Caco-2 (cell line): Measurements from ENCODE around the gene MAPT. TPM values are rescaled to one million over a fixed set of nuclear protein-coding genes. Genes with fewer than 3 reads are reported as not detected.
"Not testable (repeated sequence)": the region's sequence is repeated elsewhere in the genome, so short reads cannot be mapped to it uniquely, and the experiment has no call there.

ENCODE experiments used
- BruUV-seq: library from RNA; stranded (reverse); fragments of 400-500 nt; replicated peaks from 2 replicates; lab custom pipeline; 2021; lab: Mats Ljungman, UMichigan
- CTCF ChIA-PET: fragments of 300-600 bp; sonication (Branson Sonifier 250); formaldehyde crosslinking; loops from one replicate; lab custom pipeline; 2022; ENCODE audit warnings: antibody characterized with exemption; lab: Charles Lee
- POLR2A ChIA-PET: fragments of 300-600 bp; sonication (Branson Sonifier 250); formaldehyde crosslinking; loops from one replicate; lab custom pipeline; 2022; ENCODE audit warnings: antibody characterized with exemption; lab: Charles Lee
- DNase-seq, 2 experiments: peaks; one replicate each; pipeline versions ENCODE4 v3.0.0 to v3.0.0-alpha.2; 2020 to 2022
- H3K27me3 ChIP-seq: replicated peaks from 2 replicates; pipeline ENCODE4 v1.6.0; 2011; ENCODE audit warnings: low read length; ENCODE audit not compliant: control insufficient read depth, insufficient read depth
- H3K36me3 ChIP-seq: 2 replicates; pipeline ENCODE4 v1.5.1; 2011; ENCODE audit warnings: low read length; ENCODE audit not compliant: control insufficient read depth, insufficient read depth
- H3K4me1 ChIP-seq: fragments of 250-450 bp; sonication (Bioruptor Pico); 2 replicates; pipeline ENCODE4 v1.5.1; 2020; ENCODE audit warnings: mild to moderate bottlenecking
- H3K4me3 ChIP-seq: 2 replicates; pipeline ENCODE4 v1.5.1; 2011; ENCODE audit warnings: low read depth, mild to moderate bottlenecking, control low read depth, low read length
- H3K9me3 ChIP-seq: fragments of 250-450 bp; sonication (Bioruptor Pico); 2 replicates; pipeline ENCODE4 v1.5.1; 2020; ENCODE audit warnings: mild to moderate bottlenecking, moderate library complexity
- H3K27ac Mint-ChIP-seq: one replicate; pipeline ENCODE4 v1.8.0; 2022; ENCODE audit warnings: mixed read lengths; ENCODE audit not compliant: unreplicated experiment
- H3K27me3 Mint-ChIP-seq: one replicate; pipeline ENCODE4 v1.8.0; 2022; ENCODE audit warnings: mixed read lengths; ENCODE audit not compliant: insufficient read depth, unreplicated experiment
- H3K36me3 Mint-ChIP-seq: one replicate; pipeline ENCODE4 v1.8.0; 2022; ENCODE audit warnings: mild to moderate bottlenecking, mixed read lengths; ENCODE audit not compliant: insufficient read depth, unreplicated experiment
- H3K4me1 Mint-ChIP-seq: one replicate; pipeline ENCODE4 v1.8.0; 2022; ENCODE audit warnings: low read depth, mixed read lengths; ENCODE audit not compliant: unreplicated experiment
- H3K4me3 Mint-ChIP-seq: one replicate; pipeline ENCODE4 v1.8.0; 2022; ENCODE audit warnings: mild to moderate bottlenecking, moderate library complexity, mixed read lengths; ENCODE audit not compliant: unreplicated experiment
- H3K9me3 Mint-ChIP-seq: one replicate; pipeline ENCODE4 v1.8.0; 2022; ENCODE audit warnings: mixed read lengths; ENCODE audit not compliant: unreplicated experiment
- intact Hi-C: fragments of 100-400 bp; cut with micrococcal nuclease; formaldehyde crosslinking; loops from one replicate; pipeline ENCODE4 v1.10.0; 2022; ENCODE audit not compliant: unreplicated experiment
- total RNA-seq: library from RNA; stranded (reverse); gene quantifications from 2 replicates; pipeline ENCODE4 v1.2.3, GENCODE V29; 2022
- TF ChIP-seq, protein P1 (sequence below), 2 experiments: fragments of 200-600 bp in 1 of 2; IDR thresholded peaks; 1 replicate in 1 of 2; 2 replicates in 1 of 2; pipeline versions ENCODE4 v1.5.1 to v1.8.0; 2011 to 2022; ENCODE audit warnings: antibody characterized with exemption in 1 of 2, control low read depth in 1 of 2, inconsistent platforms in 1 of 2, low read depth in 1 of 2, low read length in 1 of 2, mild to moderate bottlenecking in 1 of 2, moderate library complexity in 1 of 2; ENCODE audit not compliant: insufficient read depth in 1 of 2, severe bottlenecking in 1 of 2, unreplicated experiment in 1 of 2

MAPT gene
- total RNA-seq, 1 experiment from 2014 or later = 0.95 TPM

- ChIA-PET CTCF (no interaction called here), POLR2A (no interaction called here)
- Mint-ChIP-seq H3K36me3 (no peaks in the 10 kb centered on the region), H3K9me3 (no peaks in the 10 kb centered on the region), H3K27ac (no peak overlapping the region), H3K27me3 (peaks cover 8% of the 10 kb centered on the region), H3K4me1 (no peaks in the 10 kb centered on the region), H3K4me3 (no peak overlapping the region)
- no peaks in the 10 kb centered on the region for H3K9me3 ChIP-seq
- H3K4me3 ChIP-seq = no peak overlapping the region
- H3K4me1 ChIP-seq = no peaks in the 10 kb centered on the region
- H3K27me3 ChIP-seq = no peaks in the 10 kb centered on the region
- TF ChIP-seq, protein P1, sequence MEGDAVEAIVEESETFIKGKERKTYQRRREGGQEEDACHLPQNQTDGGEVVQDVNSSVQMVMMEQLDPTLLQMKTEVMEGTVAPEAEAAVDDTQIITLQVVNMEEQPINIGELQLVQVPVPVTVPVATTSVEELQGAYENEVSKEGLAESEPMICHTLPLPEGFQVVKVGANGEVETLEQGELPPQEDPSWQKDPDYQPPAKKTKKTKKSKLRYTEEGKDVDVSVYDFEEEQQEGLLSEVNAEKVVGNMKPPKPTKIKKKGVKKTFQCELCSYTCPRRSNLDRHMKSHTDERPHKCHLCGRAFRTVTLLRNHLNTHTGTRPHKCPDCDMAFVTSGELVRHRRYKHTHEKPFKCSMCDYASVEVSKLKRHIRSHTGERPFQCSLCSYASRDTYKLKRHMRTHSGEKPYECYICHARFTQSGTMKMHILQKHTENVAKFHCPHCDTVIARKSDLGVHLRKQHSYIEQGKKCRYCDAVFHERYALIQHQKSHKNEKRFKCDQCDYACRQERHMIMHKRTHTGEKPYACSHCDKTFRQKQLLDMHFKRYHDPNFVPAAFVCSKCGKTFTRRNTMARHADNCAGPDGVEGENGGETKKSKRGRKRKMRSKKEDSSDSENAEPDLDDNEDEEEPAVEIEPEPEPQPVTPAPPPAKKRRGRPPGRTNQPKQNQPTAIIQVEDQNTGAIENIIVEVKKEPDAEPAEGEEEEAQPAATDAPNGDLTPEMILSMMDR (IDR thresholded peaks at IDR 0.05; ENCODE audit: insufficient read depth in 1 of 2, low read depth in 1 of 2, low read length in 1 of 2, severe bottlenecking in 1 of 2, unreplicated experiment in 1 of 2) = no peak
- no peak for DNase-seq
- BruUV-seq = no TSS peak
- H3K36me3 ChIP-seq = no peaks in the 10 kb centered on the region
- intact Hi-C loops = no loop called here
These were observed 61.7 kb downstream of the MAPT start for GRCh38 chr17:45956090-45956489.

GRCh38 chr17:45956746-45957145, 62.4 kb downstream of the MAPT start:
- BruUV-seq, H3K36me3 Mint-ChIP-seq, H3K9me3 ChIP-seq, POLR2A ChIA-PET, H3K27me3 ChIP-seq, DNase-seq, H3K4me3 ChIP-seq, CTCF ChIA-PET, H3K27me3 Mint-ChIP-seq, H3K4me1 Mint-ChIP-seq, H3K36me3 ChIP-seq, H3K9me3 Mint-ChIP-seq, H3K27ac Mint-ChIP-seq, intact Hi-C loops, H3K4me3 Mint-ChIP-seq, H3K4me1 ChIP-seq: not testable (repeated sequence)

DNA sequence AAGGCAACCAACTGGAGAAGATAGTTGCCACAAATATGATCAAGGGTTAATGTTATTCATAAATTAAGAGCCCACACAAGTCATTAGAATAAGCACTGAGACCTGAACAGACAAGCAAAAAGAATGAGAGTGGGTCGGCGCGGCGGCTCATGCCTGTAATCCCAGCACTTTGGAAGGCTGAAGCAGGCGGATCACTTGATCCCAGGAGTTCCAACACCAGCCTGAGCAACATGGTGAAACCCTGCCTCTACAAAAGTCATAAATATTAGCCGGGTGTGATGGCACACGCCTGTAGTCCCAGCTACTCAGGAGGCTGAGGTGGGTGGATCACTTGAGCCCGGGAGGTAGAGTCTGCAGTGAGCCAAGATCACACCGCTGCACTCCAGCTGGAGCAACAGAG, 64.0 kb downstream of the MAPT start:
- DNase-seq = no peak
- H3K4me3 ChIP-seq = no peak overlapping the region
- no peaks in the 10 kb centered on the region for H3K27me3 ChIP-seq
- no peaks in the 10 kb centered on the region for H3K36me3 Mint-ChIP-seq
- intact Hi-C loops = no loop called here
- no TSS peak for BruUV-seq
- no peaks in the 10 kb centered on the region for H3K4me1 ChIP-seq
- H3K9me3 ChIP-seq = no peaks in the 10 kb centered on the region
- TF ChIP-seq, protein P1 (IDR thresholded peaks at IDR 0.05; ENCODE audit: insufficient read depth in 1 of 2, low read depth in 1 of 2, low read length in 1 of 2, severe bottlenecking in 1 of 2, unreplicated experiment in 1 of 2) = no peak
- H3K27me3 Mint-ChIP-seq = peaks cover 3% of the 10 kb centered on the region
- no peak overlapping the region for H3K27ac Mint-ChIP-seq
- H3K9me3 Mint-ChIP-seq = no peaks in the 10 kb centered on the region
- H3K4me3 Mint-ChIP-seq = no peak overlapping the region
- H3K36me3 ChIP-seq = no peaks in the 10 kb centered on the region
- ChIA-PET POLR2A (no interaction called here), CTCF (no interaction called here)
- H3K4me1 Mint-ChIP-seq = no peaks in the 10 kb centered on the region
